Measurements from ENCODE around the gene PTH2R. TPM values are rescaled to one million over a fixed set of nuclear protein-coding genes. Genes with fewer than 3 reads are reported as not detected.

The PTH2R gene, protein sequence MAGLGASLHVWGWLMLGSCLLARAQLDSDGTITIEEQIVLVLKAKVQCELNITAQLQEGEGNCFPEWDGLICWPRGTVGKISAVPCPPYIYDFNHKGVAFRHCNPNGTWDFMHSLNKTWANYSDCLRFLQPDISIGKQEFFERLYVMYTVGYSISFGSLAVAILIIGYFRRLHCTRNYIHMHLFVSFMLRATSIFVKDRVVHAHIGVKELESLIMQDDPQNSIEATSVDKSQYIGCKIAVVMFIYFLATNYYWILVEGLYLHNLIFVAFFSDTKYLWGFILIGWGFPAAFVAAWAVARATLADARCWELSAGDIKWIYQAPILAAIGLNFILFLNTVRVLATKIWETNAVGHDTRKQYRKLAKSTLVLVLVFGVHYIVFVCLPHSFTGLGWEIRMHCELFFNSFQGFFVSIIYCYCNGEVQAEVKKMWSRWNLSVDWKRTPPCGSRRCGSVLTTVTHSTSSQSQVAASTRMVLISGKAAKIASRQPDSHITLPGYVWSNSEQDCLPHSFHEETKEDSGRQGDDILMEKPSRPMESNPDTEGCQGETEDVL
- total RNA-seq = not detected

DNA sequence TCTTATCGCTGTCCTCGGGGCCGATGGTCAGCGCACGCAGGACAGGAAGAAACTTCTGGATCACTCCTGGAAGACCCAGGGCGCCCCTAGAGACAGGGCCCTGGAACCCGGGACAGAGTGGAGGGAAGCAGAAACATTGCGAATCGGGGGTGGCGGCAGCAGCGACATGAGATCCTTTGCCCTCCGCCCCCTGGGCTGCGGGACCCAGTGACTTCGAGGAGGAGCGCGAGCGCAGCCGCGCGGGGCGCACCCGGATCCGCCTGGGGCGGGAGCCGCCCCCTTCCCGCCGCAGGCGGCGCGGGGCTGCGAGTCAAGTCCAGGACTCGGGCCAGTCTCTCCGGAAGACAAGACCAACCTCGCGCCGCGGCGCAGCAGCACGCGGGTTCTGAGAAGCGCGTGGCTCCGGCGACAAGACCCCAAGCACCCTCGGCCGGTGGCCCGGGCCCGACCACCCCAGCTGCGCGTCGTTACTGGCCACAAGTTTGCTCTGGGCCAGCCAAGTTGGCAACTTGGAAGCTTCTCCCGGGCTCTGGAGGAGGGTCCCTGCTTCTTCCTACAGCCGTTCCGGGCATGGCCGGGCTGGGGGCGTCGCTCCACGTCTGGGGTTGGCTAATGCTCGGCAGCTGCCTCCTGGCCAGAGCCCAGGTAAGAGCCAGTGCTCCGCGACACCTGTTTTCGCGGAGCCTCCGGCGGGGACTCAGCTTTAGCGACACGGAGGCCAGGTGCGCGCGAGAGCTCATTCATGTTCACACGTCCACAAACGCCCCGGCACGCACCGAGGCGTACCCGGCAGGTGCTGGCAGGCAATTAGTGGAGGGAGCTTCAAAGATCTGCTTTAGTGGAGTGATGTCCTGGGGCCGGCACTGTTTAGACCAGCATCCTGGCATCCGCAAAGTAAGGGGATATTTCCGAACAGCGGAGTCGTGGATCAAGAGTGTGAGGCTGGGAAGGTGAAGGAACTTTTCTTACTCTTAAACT lies at the start of gene PTH2R:
Gene PTH2R, plus strand, starts transcription at position 319 of the 978 bp plus-strand sequence. Its CDS starts 252 bp downstream, at position 571.
- Mint-ChIP-seq H3K27me3 (peaks cover 51% of the 10 kb centered on the region), H3K36me3 (ENCODE audit: low read depth) (no peaks in the 10 kb centered on the region), H3K9me3 (no peaks in the 10 kb centered on the region), H3K4me1 (ENCODE audit: low read depth) (peaks cover 6% of the 10 kb centered on the region), H3K27ac (no peak within 1 kb of the TSS), H3K4me3 (no peak within 1 kb of the TSS)
- intact Hi-C loops (cut with micrococcal nuclease) = no loop called here
- ATAC-seq (peak; percentile 42), DNase-seq (peak; percentile 2)
- TF ChIP-seq, protein P1, sequence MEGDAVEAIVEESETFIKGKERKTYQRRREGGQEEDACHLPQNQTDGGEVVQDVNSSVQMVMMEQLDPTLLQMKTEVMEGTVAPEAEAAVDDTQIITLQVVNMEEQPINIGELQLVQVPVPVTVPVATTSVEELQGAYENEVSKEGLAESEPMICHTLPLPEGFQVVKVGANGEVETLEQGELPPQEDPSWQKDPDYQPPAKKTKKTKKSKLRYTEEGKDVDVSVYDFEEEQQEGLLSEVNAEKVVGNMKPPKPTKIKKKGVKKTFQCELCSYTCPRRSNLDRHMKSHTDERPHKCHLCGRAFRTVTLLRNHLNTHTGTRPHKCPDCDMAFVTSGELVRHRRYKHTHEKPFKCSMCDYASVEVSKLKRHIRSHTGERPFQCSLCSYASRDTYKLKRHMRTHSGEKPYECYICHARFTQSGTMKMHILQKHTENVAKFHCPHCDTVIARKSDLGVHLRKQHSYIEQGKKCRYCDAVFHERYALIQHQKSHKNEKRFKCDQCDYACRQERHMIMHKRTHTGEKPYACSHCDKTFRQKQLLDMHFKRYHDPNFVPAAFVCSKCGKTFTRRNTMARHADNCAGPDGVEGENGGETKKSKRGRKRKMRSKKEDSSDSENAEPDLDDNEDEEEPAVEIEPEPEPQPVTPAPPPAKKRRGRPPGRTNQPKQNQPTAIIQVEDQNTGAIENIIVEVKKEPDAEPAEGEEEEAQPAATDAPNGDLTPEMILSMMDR (IDR thresholded peaks at IDR 0.05) = no peak
- ChIA-PET POLR2A (interaction anchor here (0.6 kb wide), 1 partner anchor 101 kb away, joined by 3 read pairs; no protein-coding TSS in a partner anchor), CTCF (no interaction called here)

DNA sequence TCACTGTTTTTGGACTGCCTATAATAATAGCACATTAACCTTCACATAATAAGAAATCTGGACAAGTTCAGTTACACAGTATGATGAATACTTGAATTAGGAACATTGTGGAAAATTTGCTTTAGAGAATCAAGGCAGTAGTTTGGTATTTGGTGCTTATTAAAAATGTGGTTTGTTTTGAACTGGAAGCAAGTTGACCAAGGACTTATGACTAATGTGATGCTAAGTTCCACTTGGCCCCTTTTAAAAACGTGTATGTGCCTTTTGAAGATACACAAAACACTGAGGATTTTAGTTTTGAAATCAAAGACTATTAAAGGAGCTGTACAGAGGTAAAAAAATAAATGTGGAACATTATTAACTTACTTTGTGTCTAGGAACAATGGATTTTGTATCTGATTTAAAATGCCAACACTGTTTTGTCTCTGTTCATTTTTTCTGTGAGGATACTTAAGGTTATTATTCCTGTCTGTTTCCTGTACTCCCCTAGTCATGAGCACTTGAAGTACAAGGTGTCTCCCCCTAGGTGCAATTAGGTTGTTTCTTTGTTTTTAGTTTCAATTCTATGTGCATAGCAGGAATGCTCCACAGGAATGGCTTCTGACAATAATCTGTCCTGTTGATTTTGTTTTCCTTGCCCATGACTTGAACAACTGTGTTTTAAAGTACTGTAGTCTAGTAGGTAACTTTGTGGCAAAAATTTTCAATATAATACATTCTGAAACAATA lies 49.6 kb upstream of the PTH2R start:
- H3K4me1 Mint-ChIP-seq (ENCODE audit: low read depth) = no peaks in the 10 kb centered on the region
- TF ChIP-seq, protein P1 (IDR thresholded peaks at IDR 0.05) = no peak
- CTCF ChIA-PET = no interaction called here
- peaks cover 20% of the 10 kb centered on the region for H3K36me3 Mint-ChIP-seq (ENCODE audit: low read depth)
- H3K27me3 Mint-ChIP-seq = no peaks in the 10 kb centered on the region
- H3K4me3 Mint-ChIP-seq = no peak overlapping the region
- no peak for DNase-seq
- peak overlapping the region; percentile 44 for H3K27ac Mint-ChIP-seq
- H3K9me3 Mint-ChIP-seq = no peaks in the 10 kb centered on the region
- ATAC-seq = no peak
- POLR2A ChIA-PET = no interaction called here
- intact Hi-C loops (cut with micrococcal nuclease) = loop anchor here (10.0 kb wide), 1 partner anchor 182 kb away; no protein-coding TSS in a partner anchor

DNA sequence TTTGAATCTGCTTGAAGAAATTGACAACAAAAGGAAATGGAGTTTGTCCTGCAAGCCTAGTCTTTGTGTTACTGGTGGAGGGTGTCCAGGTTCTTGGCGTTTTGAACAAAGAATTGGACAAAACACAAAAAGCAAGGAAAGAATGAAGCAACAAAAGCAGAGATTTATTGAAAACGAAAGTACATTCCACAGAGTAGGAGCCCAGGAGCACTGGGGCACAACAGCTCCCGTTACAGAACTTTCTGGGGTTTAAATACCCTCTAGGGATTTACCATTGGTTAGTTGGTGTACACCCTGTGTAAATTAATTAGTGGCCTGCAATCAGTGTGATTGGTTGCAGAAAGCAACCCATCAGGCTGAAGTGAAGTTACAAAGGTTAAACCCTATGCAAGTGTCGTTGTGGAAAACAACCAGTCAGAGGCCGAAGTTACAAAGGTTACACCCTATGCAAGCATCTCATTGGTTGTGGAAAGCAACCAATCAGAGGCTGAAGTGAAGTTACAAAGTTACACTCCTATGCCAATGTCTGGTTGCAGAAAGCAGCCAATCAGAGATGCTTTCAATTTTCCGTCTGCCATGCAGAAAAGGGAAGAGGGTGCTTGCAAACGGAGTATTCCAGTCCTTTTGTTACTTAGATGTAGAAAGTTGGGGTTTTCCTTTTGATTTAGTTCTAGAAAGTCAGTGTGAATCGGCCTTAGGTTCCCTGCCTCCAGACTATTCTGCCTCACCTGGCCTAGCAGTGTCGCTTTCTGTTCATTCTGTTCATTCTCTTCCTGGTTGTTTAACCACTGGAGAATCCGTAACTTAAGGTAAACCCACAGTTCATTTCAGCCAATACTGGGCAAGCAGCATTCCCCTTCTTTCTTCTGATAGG lies 47.6 kb upstream of the PTH2R start:
- no peak for DNase-seq
- Mint-ChIP-seq H3K36me3 (ENCODE audit: low read depth) (peaks cover 11% of the 10 kb centered on the region), H3K9me3 (no peaks in the 10 kb centered on the region), H3K4me3 (no peak overlapping the region), H3K27ac (no peak overlapping the region), H3K4me1 (ENCODE audit: low read depth) (peaks cover 4% of the 10 kb centered on the region), H3K27me3 (no peaks in the 10 kb centered on the region)
- ChIA-PET POLR2A (no interaction called here), CTCF (interaction anchor here (0.9 kb wide), 1 partner anchor 17 kb away, joined by 3 read pairs; no protein-coding TSS in a partner anchor)
- TF ChIP-seq, protein P1 (IDR thresholded peaks at IDR 0.05) = no peak
- intact Hi-C loops (cut with micrococcal nuclease) = loop anchor here (10.0 kb wide), 1 partner anchor 184 kb away; no protein-coding TSS in a partner anchor
- no peak for ATAC-seq

DNA sequence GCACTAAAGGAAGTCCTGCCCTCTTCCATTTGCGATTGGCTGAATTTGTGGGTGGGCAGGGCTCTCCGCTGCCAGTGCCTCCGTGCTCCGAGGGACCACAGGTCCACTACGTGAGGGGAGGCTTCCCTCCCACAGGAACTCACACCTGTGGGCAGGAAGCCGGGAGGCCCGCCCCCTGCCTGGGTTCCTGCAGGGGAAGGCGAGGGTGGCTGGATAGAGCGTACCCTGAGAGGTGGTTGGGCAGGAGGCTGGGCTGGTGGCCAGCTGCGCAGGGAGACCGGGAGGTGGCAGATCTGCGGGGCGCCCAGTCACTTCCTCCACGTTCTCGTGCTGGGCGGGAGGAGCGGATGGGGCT lies 47.0 kb upstream of the PTH2R start:
- Mint-ChIP-seq H3K27ac (no peak overlapping the region), H3K36me3 (ENCODE audit: low read depth) (peaks cover 11% of the 10 kb centered on the region), H3K4me3 (no peak overlapping the region), H3K27me3 (no peaks in the 10 kb centered on the region), H3K4me1 (ENCODE audit: low read depth) (peaks cover 4% of the 10 kb centered on the region), H3K9me3 (no peaks in the 10 kb centered on the region)
- ATAC-seq = peak; percentile 27
- TF ChIP-seq, protein P1 (IDR thresholded peaks at IDR 0.05) = no peak
- ChIA-PET CTCF (no interaction called here), POLR2A (no interaction called here)
- intact Hi-C loops (cut with micrococcal nuclease) = loop anchor here (10.0 kb wide), 1 partner anchor 185 kb away; no protein-coding TSS in a partner anchor
- DNase-seq = no peak

Data from activated CD8-positive, alpha-beta T cell treated with anti-CD3 and anti-CD28 coated beads for 36 hours (primary cell).